K562 (cell line): ENCODE results near the gene KCTD19. TPM values are rescaled to one million over a fixed set of nuclear protein-coding genes. Genes with fewer than 3 reads are reported as not detected.

Experiments used
- ATAC-seq: fragments of 200-7000 bp; cut with Tn5 transposase; 3 replicates; pipeline ENCODE4 v1.9.1; 2020; ENCODE audit warnings: moderate library complexity
- BruUV-seq: library from RNA; stranded (reverse); fragments of 400-500 nt; replicated peaks from 2 replicates; lab custom pipeline; 2021; lab: Mats Ljungman, UMichigan
- CTCF ChIA-PET: fragments of 300-600 bp; formaldehyde crosslinking; extraction: SDS; loops from one replicate; lab custom pipeline; 2021; ENCODE audit warnings: low intra/inter-chr PET ratio; lab: Yijun Ruan, JAX
- POLR2A ChIA-PET: fragments of 300-600, 350-650 bp; sonication (Branson Sonifier 250); formaldehyde crosslinking; extraction: SDS; loops from one replicate; lab custom pipeline; 2021; ENCODE audit warnings: antibody characterized with exemption, inconsistent platforms; lab: Yijun Ruan, JAX
- DNase-seq, 4 experiments: peaks; one replicate each; pipeline versions ENCODE4 v3.0.0 to v3.0.0-alpha.2; 2011 to 2018; ENCODE audit warnings: low spot score in 3 of 4, mixed read lengths in 3 of 4; ENCODE audit errors: extremely low read depth in 1 of 4
- FAIRE-seq: peaks from 2 replicates; lab custom pipeline; 2011; peaks lifted over from hg19 to GRCh38; lab: Jason Lieb, UNC
- H2AFZ ChIP-seq: 2 replicates; pipeline ENCODE4 v1.6.0; 2011; ENCODE audit warnings: low read depth, low read length, control low read depth, inconsistent platforms
- H3K27ac ChIP-seq: fragments of 200-600 bp; 3 replicates; pipeline ENCODE4 v1.8.0; 2011; ENCODE audit warnings: low read depth, mild to moderate bottlenecking, control low read depth, inconsistent platforms, low read length, moderate library complexity, mixed read lengths; ENCODE audit errors: extremely low read depth
- H3K27me3 ChIP-seq, 2 experiments: fragments of 300-600 bp in 1 of 2; 2 replicates in 1 of 2; 3 replicates in 1 of 2; pipeline versions ENCODE4 v1.6.0 to v1.8.0; 2011; ENCODE audit warnings: inconsistent platforms in 2 of 2, low read length in 2 of 2, mild to moderate bottlenecking in 1 of 2, mixed read lengths in 1 of 2, moderate library complexity in 1 of 2; ENCODE audit not compliant: control insufficient read depth in 2 of 2, insufficient read depth in 2 of 2
- H3K36me3 ChIP-seq: fragments of 300-600 bp; 3 replicates; pipeline ENCODE4 v1.8.0; 2011; ENCODE audit warnings: mild to moderate bottlenecking, low read length, inconsistent platforms; ENCODE audit not compliant: control insufficient read depth, insufficient read depth
- H3K4me1 ChIP-seq, 2 experiments: fragments of 200-600 bp in 1 of 2; replicated peaks in 1 of 2; 2 replicates in 1 of 2; 3 replicates in 1 of 2; pipeline versions ENCODE4 v1.5.1 to v1.8.0; 2011; ENCODE audit warnings: inconsistent platforms in 2 of 2, low read length in 2 of 2, mild to moderate bottlenecking in 1 of 2, mixed read lengths in 1 of 2, moderate library complexity in 1 of 2; ENCODE audit not compliant: control insufficient read depth in 2 of 2, insufficient read depth in 2 of 2
- H3K4me2 ChIP-seq: 2 replicates; pipeline ENCODE4 v1.6.1; 2011; ENCODE audit warnings: low read length, control low read depth, inconsistent platforms, mixed read lengths; ENCODE audit not compliant: insufficient read depth
- H3K4me3 ChIP-seq: fragments of 200-600 bp; sonication (generic), shearing (Covaris generic); 2 replicates; pipeline ENCODE4 v1.5.1; 2016; ENCODE audit warnings: control low read depth, inconsistent platforms
- H3K79me2 ChIP-seq: fragments of 200-600 bp; 3 replicates; pipeline ENCODE4 v1.8.0; 2011; ENCODE audit warnings: low read length, inconsistent platforms; ENCODE audit not compliant: control insufficient read depth, insufficient read depth
- H3K9ac ChIP-seq, 2 experiments: 2 replicates each; pipeline versions ENCODE4 v1.6.0 to v1.6.1; 2011; ENCODE audit warnings: low read depth in 2 of 2, low read length in 2 of 2, control low read depth in 1 of 2, inconsistent platforms in 1 of 2, mild to moderate bottlenecking in 1 of 2, mixed read lengths in 1 of 2; ENCODE audit not compliant: insufficient read depth in 1 of 2
- H3K9me1 ChIP-seq: one replicate; pipeline ENCODE4 v1.6.0; 2011; ENCODE audit warnings: inconsistent platforms, mild to moderate bottlenecking, low read length, moderate library complexity; ENCODE audit not compliant: control insufficient read depth, insufficient read depth
- H3K9me3 ChIP-seq: replicated peaks from 2 replicates; pipeline ENCODE4 v1.5.1; 2011; ENCODE audit warnings: low read depth, low read length, inconsistent platforms; ENCODE audit not compliant: control insufficient read depth, insufficient read depth
- H4K20me1 ChIP-seq: replicated peaks from 2 replicates; pipeline ENCODE4 v1.6.1; 2011; ENCODE audit warnings: low read length, inconsistent platforms, mixed read lengths; ENCODE audit not compliant: control insufficient read depth, insufficient read depth
- DDX20 ChIP-seq: fragments of 450-650 bp; IDR thresholded peaks from 2 replicates; pipeline ENCODE4 v1.6.1; 2016; ENCODE audit warnings: missing genetic modification characterization, low read depth, mild to moderate bottlenecking, missing compliant biosample characterization, moderate library complexity
- ELK1 ChIP-seq: sonication (generic); formaldehyde crosslinking; IDR thresholded peaks from 2 replicates; pipeline ENCODE4 v1.8.1; 2022; ENCODE audit warnings: missing genetic modification reagents
- ERF ChIP-seq: fragments of 450-650 bp; formaldehyde crosslinking; IDR thresholded peaks from 2 replicates; pipeline ENCODE4 v1.4.0; 2020; ENCODE audit warnings: mild to moderate bottlenecking, mixed read lengths
- ILF3 ChIP-seq: fragments of 450-650 bp; IDR thresholded peaks from 2 replicates; pipeline ENCODE4 v1.6.1; 2018; ENCODE audit warnings: antibody characterized with exemption, mild to moderate bottlenecking, moderate library complexity, borderline replicate concordance
- NR2F6 ChIP-seq: fragments of 450-650 bp; formaldehyde crosslinking; IDR thresholded peaks from 2 replicates; pipeline ENCODE4 v1.4.0; 2020; ENCODE audit warnings: mild to moderate bottlenecking
- ZFP36 ChIP-seq: fragments of 150-350 bp; IDR thresholded peaks from 2 replicates; pipeline ENCODE4 v1.6.1; 2018; ENCODE audit warnings: low read length, low read depth; ENCODE audit not compliant: partially characterized antibody
- ZNF277 ChIP-seq: fragments of 250-450 bp; sonication (Bioruptor Pico); IDR thresholded peaks from 2 replicates; pipeline ENCODE4 v1.8.0; 2022; ENCODE audit warnings: inconsistent platforms, mild to moderate bottlenecking, moderate library complexity, borderline replicate concordance
- ZNF41 ChIP-seq: fragments of 250-450 bp; sonication (Bioruptor Pico); conservative IDR thresholded peaks from 2 replicates; pipeline ENCODE4 v1.4.0; 2020; ENCODE audit warnings: mild to moderate bottlenecking
- ZNF57 ChIP-seq: fragments of 450-650 bp; formaldehyde crosslinking; IDR thresholded peaks from 2 replicates; pipeline ENCODE4 v1.4.0; 2020; ENCODE audit warnings: mild to moderate bottlenecking, moderate library complexity
- whole genome bisulfite sequencing: fragments of 100-300 bp; shearing (Covaris generic); methylation state at CpG from one replicate; pipeline ENCODE4 v1.1.6; 2016; ENCODE audit warnings: low coverage, mixed read lengths; ENCODE audit not compliant: insufficient coverage; ENCODE audit errors: missing lambda C conversion rate; 5-methylcytosine and 5-hydroxymethylcytosine counted together
- in situ Hi-C: fragments of 300-500 bp; cut with MboI; formaldehyde crosslinking; loops from 4 replicates; pipeline ENCODE4 v1.15.0; 2018; ENCODE audit warnings: inconsistent platforms, mixed read lengths
- intact Hi-C: fragments of 100-400 bp; cut with micrococcal nuclease; formaldehyde crosslinking; loops from 2 replicates; pipeline ENCODE4 v1.14.2; 2022
- polyA plus RNA-seq, 8 experiments: library from polyadenylated mRNA; depleted of rRNA in 4 of 8; stranded (reverse) in 5 of 8; unstranded in 3 of 8; fragments of >200 nt; fragmentation: Nextera tagmentation in 2 of 8; fragmentation: Illumina TruSeq in 1 of 8; extraction: Ambion mirVana in 2 of 8; extraction: Trizol in 1 of 8; gene quantifications; 2 replicates each; pipeline versions ENCODE4 v1.2.1 to v1.2.3, GENCODE V29; 2011 to 2014; ENCODE audit warnings: inconsistent platforms in 1 of 8, missing spikeins in 1 of 8
- total RNA-seq, 7 experiments: library from RNA; depleted of rRNA in 6 of 7; stranded (reverse); fragments of >200 nt in 6 of 7; fragmentation: Illumina TruSeq in 2 of 7; extraction: Trizol in 2 of 7; gene quantifications; 2 replicates each; pipeline versions ENCODE4 v1.2.1 to v1.2.3, GENCODE V29; 2011 to 2021; ENCODE audit warnings: low replicate concordance in 1 of 7

Gene KCTD19
- total and polyA plus RNA-seq, 9 of the 15 experiments (the other 6 are each of a cell fraction or from before 2014, with no cell fraction given): 0.03 to 0.91 (median 0.22) TPM; not detected in 2

DNA sequence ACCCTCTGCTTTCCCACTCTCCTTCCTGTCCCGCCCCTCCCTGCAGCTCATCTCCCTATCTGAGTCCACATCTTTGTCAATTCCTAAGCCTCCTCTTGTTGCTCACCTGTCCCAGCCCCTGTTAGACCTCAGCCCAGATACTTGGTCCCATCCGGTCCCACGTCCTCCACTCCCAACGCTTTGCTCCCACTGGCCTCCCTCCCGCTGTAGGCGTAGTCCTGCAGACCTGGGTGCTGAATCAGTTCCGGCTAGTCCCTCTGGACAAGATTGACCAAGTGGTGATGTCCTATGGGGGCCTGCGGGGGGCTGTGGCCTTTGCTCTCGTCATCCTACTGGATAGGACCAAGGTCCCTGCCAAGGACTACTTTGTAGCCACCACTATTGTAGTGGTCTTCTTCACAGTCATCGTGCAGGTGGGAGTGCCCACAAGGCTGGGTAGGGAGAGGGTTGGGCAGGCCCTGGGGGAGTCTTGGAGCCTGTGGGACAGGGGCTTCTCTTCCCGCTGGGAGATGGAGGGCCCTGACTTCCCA lies 69.8 kb downstream of the KCTD19 start (continued):
- TF ChIP-seq DDX20 (tag) (no peak), NR2F6 (CRISPR knock-in tag) (no peak), ZFP36 (no peak)
- TF ChIP-seq, all 486 proteins: peak for 0

GRCh38 chr16:67255553-67256221 lies 70.9 kb downstream of the KCTD19 start:
- no peaks in the 10 kb centered on the region for H3K79me2 ChIP-seq
- intact Hi-C loops (no loop called here), in situ Hi-C loops (no loop called here)
- peak overlapping the region in 1 of 2 experiments; percentile 65; a peak in 2 of 4 replicates for H3K9ac ChIP-seq
- no peaks in the 10 kb centered on the region for H3K9me1 ChIP-seq
- ChIA-PET CTCF (no interaction called here), POLR2A (interaction anchor here (1.1 kb wide), 1 partner anchor 9 kb away, joined by 3 read pairs; no protein-coding TSS in a partner anchor)
- H3K9me3 ChIP-seq: no peaks in the 10 kb centered on the region
- BruUV-seq: no TSS peak
- H3K36me3 ChIP-seq: no peaks in the 10 kb centered on the region
- no peak overlapping the region for H3K4me2 ChIP-seq
- no peak for DNase-seq
- WGBS: 69% methylated on average over 13 of the region's 17 CpGs
- H2AFZ ChIP-seq: no peak overlapping the region
- H3K27ac ChIP-seq: no peak overlapping the region
- peaks cover 10 to 20% of the 10 kb centered on the region in 2 experiments; a peak in 4 of 5 replicates for H3K4me1 ChIP-seq
- TF ChIP-seq ZNF277 (CRISPR knock-in tag) (no peak), ERF (CRISPR knock-in tag) (no peak), ZNF41 (CRISPR knock-in tag) (no peak), ILF3 (no peak), ELK1 (CRISPR knock-in tag) (no peak), ZNF57 (no peak)
- no peak for FAIRE-seq
- no peaks in the 10 kb centered on the region for H4K20me1 ChIP-seq
- no peaks in the 10 kb centered on the region for H3K27me3 ChIP-seq
- no peak for ATAC-seq
- no peak overlapping the region for H3K4me3 ChIP-seq
